SU-DHL-6 (cell line): ENCODE data around the gene PNRC1.

Experiments used
- EZH2phosphoT487 ChIP-seq: fragments of 200-600 bp; sonication (generic), shearing (Covaris generic); conservative IDR thresholded peaks from 2 replicates; pipeline ENCODE4 v1.6.1; 2018; ENCODE audit warnings: mild to moderate bottlenecking, antibody characterized with exemption, low read length, moderate library complexity, mixed read lengths
- TF ChIP-seq, protein P1 (sequence below): fragments of 200-600 bp; sonication (generic); IDR thresholded peaks from one replicate; pipeline ENCODE4 v1.5.1; 2017; ENCODE audit warnings: antibody characterized with exemption, mild to moderate bottlenecking, low read length, moderate library complexity; ENCODE audit not compliant: insufficient read depth, poor library complexity, severe bottlenecking

DNA sequence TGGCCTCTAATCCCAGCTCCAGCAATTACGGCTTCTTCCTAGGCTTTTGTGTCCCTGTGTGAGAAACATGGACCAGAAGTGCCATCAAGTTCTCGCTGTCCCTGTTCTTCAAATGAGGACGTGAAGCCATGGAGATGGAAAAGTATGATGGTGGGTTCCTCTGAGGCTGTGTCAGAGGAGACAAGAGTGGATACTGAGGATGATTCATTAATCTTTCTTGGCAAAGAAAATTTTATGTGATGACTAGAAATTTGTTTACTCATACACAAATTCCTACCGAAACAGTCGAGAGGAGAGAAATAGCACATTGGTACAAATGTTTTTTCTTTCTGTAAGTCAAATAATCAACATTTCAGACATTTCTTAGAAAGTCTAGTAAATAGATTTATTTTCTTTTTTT, 35.0 kb upstream of the PNRC1 start:
- TF ChIP-seq, protein P1, sequence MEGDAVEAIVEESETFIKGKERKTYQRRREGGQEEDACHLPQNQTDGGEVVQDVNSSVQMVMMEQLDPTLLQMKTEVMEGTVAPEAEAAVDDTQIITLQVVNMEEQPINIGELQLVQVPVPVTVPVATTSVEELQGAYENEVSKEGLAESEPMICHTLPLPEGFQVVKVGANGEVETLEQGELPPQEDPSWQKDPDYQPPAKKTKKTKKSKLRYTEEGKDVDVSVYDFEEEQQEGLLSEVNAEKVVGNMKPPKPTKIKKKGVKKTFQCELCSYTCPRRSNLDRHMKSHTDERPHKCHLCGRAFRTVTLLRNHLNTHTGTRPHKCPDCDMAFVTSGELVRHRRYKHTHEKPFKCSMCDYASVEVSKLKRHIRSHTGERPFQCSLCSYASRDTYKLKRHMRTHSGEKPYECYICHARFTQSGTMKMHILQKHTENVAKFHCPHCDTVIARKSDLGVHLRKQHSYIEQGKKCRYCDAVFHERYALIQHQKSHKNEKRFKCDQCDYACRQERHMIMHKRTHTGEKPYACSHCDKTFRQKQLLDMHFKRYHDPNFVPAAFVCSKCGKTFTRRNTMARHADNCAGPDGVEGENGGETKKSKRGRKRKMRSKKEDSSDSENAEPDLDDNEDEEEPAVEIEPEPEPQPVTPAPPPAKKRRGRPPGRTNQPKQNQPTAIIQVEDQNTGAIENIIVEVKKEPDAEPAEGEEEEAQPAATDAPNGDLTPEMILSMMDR, result no peak
- no peak for TF ChIP-seq EZH2phosphoT487
